ENCODE results near the gene ADORA2B.

The ADORA2B gene

DNA sequence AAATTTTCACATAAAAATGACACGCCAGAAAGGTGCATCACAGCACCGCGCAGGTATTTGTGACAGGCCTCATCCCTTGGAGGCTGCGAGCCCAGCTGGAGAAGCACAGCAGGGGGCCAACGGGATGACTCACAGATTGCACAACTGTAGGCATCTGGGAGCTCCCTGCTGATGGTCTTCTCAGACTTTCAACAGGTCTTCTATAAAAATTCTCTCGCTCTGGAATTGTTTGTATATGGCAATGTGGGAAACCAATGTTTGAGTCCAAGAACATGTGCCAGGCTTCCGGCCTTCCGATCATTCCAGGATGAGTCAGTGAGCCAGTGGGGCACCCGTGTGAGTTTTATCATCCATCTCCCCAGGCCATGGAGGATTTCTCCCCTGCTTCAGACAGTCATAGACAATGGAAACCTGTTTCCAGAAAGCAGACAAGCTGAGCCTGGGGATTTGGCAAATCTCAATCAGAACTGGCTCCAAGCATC, 24.1 kb upstream of the ADORA2B start:
- no peak overlapping the region for H2BK120ac ChIP-seq (ENCODE audit: low read depth, low read length)
- no peak overlapping the region for H2AFZ ChIP-seq (ENCODE audit: low read length)
- no peak overlapping the region for H4K8ac ChIP-seq (ENCODE audit: low read depth, low read length)
- no peak overlapping the region for H3K4me2 ChIP-seq (ENCODE audit: insufficient read depth, low read length, poor library complexity, severe bottlenecking)
- no peak overlapping the region for H2BK5ac ChIP-seq (ENCODE audit: low read length)
- no peak overlapping the region for H4K91ac ChIP-seq (ENCODE audit: low read depth, low read length, poor library complexity)
- no peak overlapping the region for H3K18ac ChIP-seq (ENCODE audit: low read length)
- H3K27ac ChIP-seq (replicated peaks; ENCODE audit: low read length), result no peak overlapping the region
- H3K27me3 ChIP-seq (ENCODE audit: control insufficient read depth in 3 of 3, insufficient read depth in 3 of 3, low read depth in 1 of 3, low read length in 3 of 3), result peaks cover 0 to 2% (median 0%) of the 10 kb centered on the region in 3 experiments
- no peak overlapping the region for H3K9ac ChIP-seq (ENCODE audit: low read depth, low read length, poor library complexity)
- H2AK5ac ChIP-seq (ENCODE audit: low read depth, low read length), result no peak overlapping the region
- H3K23ac ChIP-seq (ENCODE audit: low read depth, low read length, poor library complexity), result no peak overlapping the region
- H3K4me1 ChIP-seq (ENCODE audit: control insufficient read depth in 2 of 2, insufficient read depth in 1 of 2, low read depth in 1 of 2, low read length in 2 of 2), result peaks cover 0 to 2% of the 10 kb centered on the region in 2 donors
- no peak overlapping the region for H3K4me3 ChIP-seq (ENCODE audit: low read length in 2 of 2)
- H3K79me1 ChIP-seq (ENCODE audit: low read depth, low read length), result no peaks in the 10 kb centered on the region
- no peaks in the 10 kb centered on the region for H3K36me3 ChIP-seq (replicated peaks in 1 of 2; ENCODE audit: control insufficient read depth in 2 of 2, insufficient read depth in 2 of 2, low read length in 2 of 2)
- no peak for DNase-seq (ENCODE audit: low spot score)
- no peak overlapping the region for H3K4ac ChIP-seq (ENCODE audit: low read length)
- no peak overlapping the region for H2BK12ac ChIP-seq (ENCODE audit: low read length)
- no peaks in the 10 kb centered on the region for H3K9me3 ChIP-seq (replicated peaks in 1 of 2; ENCODE audit: control insufficient read depth in 2 of 2, insufficient read depth in 1 of 2, low read depth in 1 of 2, low read length in 2 of 2)
- no CpG with 5 or more reads among the region's 9 CpGs for WGBS, 2 donors (ENCODE audit: extremely low coverage in 2 of 2, insufficient read length in 2 of 2, insufficient replicate concordance in 1 of 2)
- no peak overlapping the region for H3K14ac ChIP-seq (ENCODE audit: low read length)
- H2BK15ac ChIP-seq (ENCODE audit: low read length), result no peak overlapping the region

DNA sequence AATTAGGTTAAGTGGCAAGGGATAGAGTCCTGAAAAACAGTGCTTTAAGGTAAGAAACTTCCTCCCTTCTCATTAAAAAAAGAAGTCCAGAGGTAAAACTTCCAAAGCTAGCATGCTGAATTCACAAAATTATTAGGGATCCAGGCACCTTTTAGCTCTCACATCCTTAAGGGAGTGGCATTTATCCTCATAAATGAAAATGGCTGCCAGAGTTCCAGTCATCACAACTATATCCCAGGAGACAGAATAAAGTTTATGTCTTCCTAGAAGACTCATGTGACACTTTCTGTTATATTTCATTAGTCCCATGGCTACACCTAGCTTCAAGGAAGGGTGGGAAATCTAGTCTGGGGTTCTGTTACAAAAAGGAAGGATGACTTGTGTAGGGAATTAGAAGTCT, 23.3 kb upstream of the ADORA2B start:
- Histone ChIP-seq H3K27me3 (ENCODE audit: control insufficient read depth in 3 of 3, insufficient read depth in 3 of 3, low read depth in 1 of 3, low read length in 3 of 3) (peaks cover 0 to 2% (median 0%) of the 10 kb centered on the region in 3 experiments), H3K4me3 (ENCODE audit: low read length in 2 of 2) (no peak overlapping the region), H3K27ac (replicated peaks; ENCODE audit: low read length) (no peak overlapping the region)

DNA sequence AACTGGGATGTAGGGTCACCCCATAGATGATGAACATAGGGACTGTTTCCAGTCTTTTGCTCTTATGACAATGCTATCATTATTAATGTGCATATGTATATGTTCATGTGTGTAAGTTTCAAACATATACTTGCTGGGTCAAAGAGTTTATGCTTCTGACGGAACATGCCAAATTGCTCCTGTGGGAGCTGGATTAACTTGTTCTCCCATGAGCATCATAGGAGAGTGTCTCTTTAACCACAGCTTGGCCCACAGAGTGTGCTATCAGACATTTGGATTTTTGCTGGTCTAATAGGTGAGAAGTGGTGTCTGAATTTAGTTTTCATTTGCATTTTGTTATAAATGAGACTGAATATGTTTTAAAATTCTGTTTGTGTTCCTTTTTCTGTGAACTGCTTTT, 22.3 kb upstream of the ADORA2B start:
- no peaks in the 10 kb centered on the region for H3K79me1 ChIP-seq (ENCODE audit: low read depth, low read length)
- H3K36me3 ChIP-seq (replicated peaks in 1 of 2; ENCODE audit: control insufficient read depth in 2 of 2, insufficient read depth in 2 of 2, low read length in 2 of 2), result no peaks in the 10 kb centered on the region
- no peak overlapping the region for H3K4ac ChIP-seq (ENCODE audit: low read length)
- H2AFZ ChIP-seq (ENCODE audit: low read length), result no peak overlapping the region
- no peak overlapping the region for H3K23ac ChIP-seq (ENCODE audit: low read depth, low read length, poor library complexity)
- H3K14ac ChIP-seq (ENCODE audit: low read length), result no peak overlapping the region
- WGBS, 2 donors (ENCODE audit: extremely low coverage in 2 of 2, insufficient read length in 2 of 2, insufficient replicate concordance in 1 of 2), result no CpG with 5 or more reads among the region's 1 CpG
- H3K18ac ChIP-seq (ENCODE audit: low read length), result no peak overlapping the region
- H3K27me3 ChIP-seq (ENCODE audit: control insufficient read depth in 3 of 3, insufficient read depth in 3 of 3, low read depth in 1 of 3, low read length in 3 of 3), result no peaks in the 10 kb centered on the region
- no peak overlapping the region for H2BK120ac ChIP-seq (ENCODE audit: low read depth, low read length)
- no peak overlapping the region for H3K27ac ChIP-seq (replicated peaks; ENCODE audit: low read length)
- H4K8ac ChIP-seq (ENCODE audit: low read depth, low read length), result no peak overlapping the region
- DNase-seq (ENCODE audit: low spot score), result no peak
- no peak overlapping the region for H3K4me3 ChIP-seq (ENCODE audit: low read length in 2 of 2)
- H3K4me1 ChIP-seq (ENCODE audit: control insufficient read depth in 2 of 2, insufficient read depth in 1 of 2, low read depth in 1 of 2, low read length in 2 of 2), result no peaks in the 10 kb centered on the region
- no peak overlapping the region for H2BK12ac ChIP-seq (ENCODE audit: low read length)
- no peak overlapping the region for H2AK5ac ChIP-seq (ENCODE audit: low read depth, low read length)
- H3K9ac ChIP-seq (ENCODE audit: low read depth, low read length, poor library complexity), result no peak overlapping the region
- no peaks in the 10 kb centered on the region for H3K9me3 ChIP-seq (replicated peaks in 1 of 2; ENCODE audit: control insufficient read depth in 2 of 2, insufficient read depth in 1 of 2, low read depth in 1 of 2, low read length in 2 of 2)
- H2BK15ac ChIP-seq (ENCODE audit: low read length), result no peak overlapping the region
- H2BK5ac ChIP-seq (ENCODE audit: low read length), result no peak overlapping the region
- no peak overlapping the region for H3K4me2 ChIP-seq (ENCODE audit: insufficient read depth, low read length, poor library complexity, severe bottlenecking)
- no peak overlapping the region for H4K91ac ChIP-seq (ENCODE audit: low read depth, low read length, poor library complexity)

More for the DNA sequence above, 23.3 kb upstream of the ADORA2B start:
- H2BK12ac ChIP-seq (ENCODE audit: low read length), result no peak overlapping the region
- H3K18ac ChIP-seq (ENCODE audit: low read length), result no peak overlapping the region
- H4K8ac ChIP-seq (ENCODE audit: low read depth, low read length), result no peak overlapping the region
- no peaks in the 10 kb centered on the region for H3K4me1 ChIP-seq (ENCODE audit: control insufficient read depth in 2 of 2, insufficient read depth in 1 of 2, low read depth in 1 of 2, low read length in 2 of 2)
- DNase-seq (ENCODE audit: low spot score), result no peak
- no peaks in the 10 kb centered on the region for H3K79me1 ChIP-seq (ENCODE audit: low read depth, low read length)
- H2BK120ac ChIP-seq (ENCODE audit: low read depth, low read length), result no peak overlapping the region
- H2BK5ac ChIP-seq (ENCODE audit: low read length), result no peak overlapping the region
- H2BK15ac ChIP-seq (ENCODE audit: low read length), result no peak overlapping the region
- H3K9me3 ChIP-seq (replicated peaks in 1 of 2; ENCODE audit: control insufficient read depth in 2 of 2, insufficient read depth in 1 of 2, low read depth in 1 of 2, low read length in 2 of 2), result no peaks in the 10 kb centered on the region
- H3K4ac ChIP-seq (ENCODE audit: low read length), result no peak overlapping the region
- H2AFZ ChIP-seq (ENCODE audit: low read length), result no peak overlapping the region
- H2AK5ac ChIP-seq (ENCODE audit: low read depth, low read length), result no peak overlapping the region
- no peak overlapping the region for H3K14ac ChIP-seq (ENCODE audit: low read length)
- no peak overlapping the region for H3K4me2 ChIP-seq (ENCODE audit: insufficient read depth, low read length, poor library complexity, severe bottlenecking)
- no peak overlapping the region for H3K9ac ChIP-seq (ENCODE audit: low read depth, low read length, poor library complexity)
- H4K91ac ChIP-seq (ENCODE audit: low read depth, low read length, poor library complexity), result no peak overlapping the region
- no peaks in the 10 kb centered on the region for H3K36me3 ChIP-seq (replicated peaks in 1 of 2; ENCODE audit: control insufficient read depth in 2 of 2, insufficient read depth in 2 of 2, low read length in 2 of 2)
- no peak overlapping the region for H3K23ac ChIP-seq (ENCODE audit: low read depth, low read length, poor library complexity)

DNA sequence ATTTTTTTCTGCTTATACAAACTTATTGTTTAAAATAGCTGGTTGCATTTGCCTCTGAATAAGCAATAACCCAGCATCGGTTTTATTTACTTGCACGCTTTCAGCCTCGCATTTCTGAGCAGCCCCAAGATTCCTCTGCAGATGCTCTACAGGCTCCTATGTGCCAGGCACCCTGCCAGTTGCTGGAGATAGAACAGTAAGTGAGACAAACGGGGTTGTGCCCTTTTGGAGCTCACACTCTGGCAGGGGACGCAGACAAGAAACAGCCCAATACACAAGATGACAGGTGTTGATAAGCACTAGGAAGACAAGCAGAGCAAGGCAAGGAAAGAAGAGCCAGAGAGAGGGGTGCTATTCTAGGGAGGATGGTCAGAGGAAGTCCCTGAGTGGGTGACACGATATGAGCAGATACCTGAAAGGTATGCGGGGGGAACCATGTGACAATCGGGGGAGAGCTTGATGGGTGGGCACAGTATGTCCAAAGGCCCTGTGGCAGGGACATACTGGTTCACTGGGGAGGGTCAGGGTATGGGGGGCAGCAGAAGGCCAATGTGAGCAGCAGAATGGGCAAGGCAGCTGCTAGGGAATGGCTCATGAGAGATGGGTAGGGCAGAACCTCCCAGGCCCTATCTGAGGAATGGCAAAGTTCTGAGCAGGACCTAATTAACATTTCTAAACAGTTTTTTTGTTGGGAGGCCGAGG, 18.7 kb upstream of the ADORA2B start:
- no CpG with 5 or more reads among the region's 9 CpGs for WGBS, 2 donors (ENCODE audit: extremely low coverage in 2 of 2, insufficient read length in 2 of 2, insufficient replicate concordance in 1 of 2)
- Histone ChIP-seq H2BK15ac (ENCODE audit: low read length) (no peak overlapping the region), H3K27ac (replicated peaks; ENCODE audit: low read length) (no peak overlapping the region), H3K9ac (ENCODE audit: low read depth, low read length, poor library complexity) (no peak overlapping the region), H3K36me3 (replicated peaks in 1 of 2; ENCODE audit: control insufficient read depth in 2 of 2, insufficient read depth in 2 of 2, low read length in 2 of 2) (no peaks in the 10 kb centered on the region), H3K27me3 (ENCODE audit: control insufficient read depth in 3 of 3, insufficient read depth in 3 of 3, low read depth in 1 of 3, low read length in 3 of 3) (peaks cover 0 to 5% (median 0%) of the 10 kb centered on the region in 3 experiments), H4K91ac (ENCODE audit: low read depth, low read length, poor library complexity) (no peak overlapping the region), H3K4me2 (ENCODE audit: insufficient read depth, low read length, poor library complexity, severe bottlenecking) (no peak overlapping the region), H2BK5ac (ENCODE audit: low read length) (no peak overlapping the region), H2BK120ac (ENCODE audit: low read depth, low read length) (no peak overlapping the region), H3K4me1 (ENCODE audit: control insufficient read depth in 2 of 2, insufficient read depth in 1 of 2, low read depth in 1 of 2, low read length in 2 of 2) (no peaks in the 10 kb centered on the region), H2AFZ (ENCODE audit: low read length) (no peak overlapping the region), H3K23ac (ENCODE audit: low read depth, low read length, poor library complexity) (no peak overlapping the region), H3K9me3 (replicated peaks in 1 of 2; ENCODE audit: control insufficient read depth in 2 of 2, insufficient read depth in 1 of 2, low read depth in 1 of 2, low read length in 2 of 2) (no peaks in the 10 kb centered on the region), H2AK5ac (ENCODE audit: low read depth, low read length) (no peak overlapping the region), H3K18ac (ENCODE audit: low read length) (no peak overlapping the region), H3K14ac (ENCODE audit: low read length) (peak overlapping the region; percentile 71), H3K79me1 (ENCODE audit: low read depth, low read length) (no peaks in the 10 kb centered on the region), H4K8ac (ENCODE audit: low read depth, low read length) (no peak overlapping the region), H3K4ac (ENCODE audit: low read length) (no peak overlapping the region), H3K4me3 (ENCODE audit: low read length in 2 of 2) (no peak overlapping the region), H2BK12ac (ENCODE audit: low read length) (no peak overlapping the region)
- DNase-seq (ENCODE audit: low spot score), result no peak
